ENCODE data around the gene PTGDR.

Gene PTGDR

GRCh38 chr14:52266179-52266578 is 1.3 kb upstream of the PTGDR start:
- no peak for DNase-seq

- no peak for DNase-seq
These were observed 716 bp upstream of the PTGDR start for GRCh38 chr14:52266782-52267181.

GRCh38 chr14:52268279-52269061 is 972 bp downstream of the PTGDR start:
- DNase-seq, result peak; percentile 8

GRCh38 chr14:52269100-52269499 is 1.6 kb downstream of the PTGDR start:
- no peak for DNase-seq

GRCh38 chr14:52269982-52270381 is 2.5 kb downstream of the PTGDR start:
- no peak for DNase-seq

GRCh38 chr14:52271538-52271937 is 4.0 kb downstream of the PTGDR start:
- no peak for DNase-seq

- DNase-seq, result peak; percentile 61
These were observed 4.9 kb downstream of the PTGDR start for GRCh38 chr14:52272375-52272774.

- no peak for DNase-seq
These were observed 7.9 kb downstream of the PTGDR start for GRCh38 chr14:52275372-52275771.

GRCh38 chr14:52277552-52277951 is 10.1 kb downstream of the PTGDR start:
- DNase-seq, result no peak

- DNase-seq, result no peak
These were observed 11.9 kb downstream of the PTGDR start for GRCh38 chr14:52279408-52279807.

- no peak for DNase-seq
These were observed 15.6 kb downstream of the PTGDR start for GRCh38 chr14:52283099-52283498.

- no peak for DNase-seq
These were observed 19.5 kb downstream of the PTGDR start for GRCh38 chr14:52286661-52287649.

GRCh38 chr14:52296378-52296777 is 28.9 kb downstream of the PTGDR start:
- no peak for DNase-seq

- DNase-seq, result no peak
These were observed 31.3 kb downstream of the PTGDR start for GRCh38 chr14:52298795-52299194.

- DNase-seq, result peak; percentile 60
These were observed 32.3 kb downstream of the PTGDR start for GRCh38 chr14:52299692-52300278.

GRCh38 chr14:52303236-52303635 is 35.7 kb downstream of the PTGDR start:
- no peak for DNase-seq

- no peak for DNase-seq
These were observed 36.9 kb downstream of the PTGDR start for GRCh38 chr14:52304248-52304904.

- no peak for DNase-seq
These were observed 37.5 kb downstream of the PTGDR start for GRCh38 chr14:52305014-52305413.

- peak; percentile 20 for DNase-seq
These were observed 39.9 kb downstream of the PTGDR start for GRCh38 chr14:52307376-52307775.

- no peak for DNase-seq
These were observed 40.4 kb downstream of the PTGDR start for GRCh38 chr14:52307905-52308304.

- DNase-seq, result no peak
These were observed 43.0 kb downstream of the PTGDR start for GRCh38 chr14:52310541-52310940.

- DNase-seq, result no peak
These were observed 45.4 kb downstream of the PTGDR start for GRCh38 chr14:52312931-52313355.

GRCh38 chr14:52313462-52313861 is 46.0 kb downstream of the PTGDR start:
- DNase-seq, result no peak
